Hepatocyte (in vitro differentiated cells): Measurements from ENCODE around the gene TEAD2.

Experiments
- CTCF ChIP-seq: fragments of 200-600 bp; sonication (generic); IDR thresholded peaks from 2 replicates; pipeline ENCODE4 v1.5.1; 2016; ENCODE audit warnings: antibody characterized with exemption, mild to moderate bottlenecking; ENCODE audit not compliant: poor library complexity
- EZH2 ChIP-seq: fragments of 200-600 bp; sonication (generic); IDR thresholded peaks from 2 replicates; pipeline ENCODE4 v1.6.1; 2016; ENCODE audit warnings: antibody characterized with exemption, mild to moderate bottlenecking, borderline replicate concordance
- EZH2phosphoT487 ChIP-seq: fragments of 200-600 bp; sonication (generic); IDR thresholded peaks from one replicate; pipeline ENCODE4 v1.6.1; 2018; ENCODE audit warnings: antibody characterized with exemption, mild to moderate bottlenecking, low read depth, moderate library complexity; ENCODE audit not compliant: unreplicated experiment, severe bottlenecking

DNA sequence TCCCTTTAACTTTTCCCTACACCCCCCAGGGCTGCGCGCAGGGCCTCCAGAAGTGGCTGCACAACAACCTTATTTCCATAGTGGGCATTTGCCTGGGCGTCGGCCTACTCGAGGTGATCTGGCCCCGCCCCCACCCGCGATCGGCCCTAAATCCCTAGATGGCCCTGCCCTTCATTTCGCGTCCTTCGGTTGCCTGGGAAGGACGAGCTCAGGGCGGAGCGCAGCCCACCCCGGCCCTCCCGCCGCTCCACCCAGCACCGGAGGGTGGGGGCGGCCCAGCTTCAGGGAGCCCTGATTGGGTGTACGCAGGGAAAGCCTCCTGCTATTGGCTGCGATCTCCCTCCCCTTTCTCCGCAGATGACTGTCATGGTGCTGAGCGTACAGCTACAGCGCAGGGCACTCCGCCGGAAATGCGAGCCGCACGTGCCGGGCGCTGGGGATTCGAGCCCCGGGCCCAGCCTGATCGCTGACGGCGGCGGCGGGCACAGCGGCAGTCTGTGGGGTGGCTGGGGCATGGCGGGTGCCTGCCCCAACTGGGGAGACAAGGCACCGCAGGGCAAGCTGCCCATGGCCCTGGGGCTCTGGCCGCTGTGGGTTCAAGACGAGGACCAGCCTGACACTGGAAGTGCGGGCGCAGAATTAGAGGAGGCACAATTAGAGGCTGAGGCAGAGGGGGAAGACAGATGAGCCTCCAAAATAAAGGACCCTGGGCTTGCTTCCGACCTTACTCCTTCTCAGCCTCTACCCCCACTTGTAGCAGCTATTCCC lies 22.7 kb downstream of the TEAD2 start:
- TF ChIP-seq CTCF: no peak
- no peak for TF ChIP-seq EZH2phosphoT487
- no peak for TF ChIP-seq EZH2
